GM21526 (cell line): Measurements from ENCODE around the gene NCAPD2.
"Not testable (repeated sequence)": the region's sequence is repeated elsewhere in the genome, so short reads cannot be mapped to it uniquely, and the experiment has no call there.

ENCODE experiments used
- ATAC-seq: cut with Tn5 transposase; IDR thresholded peaks from one replicate; pipeline ENCODE4 v1.9.1; 2021; ENCODE audit warnings: moderate library complexity; ENCODE audit not compliant: unreplicated experiment, low FRiP score

The NCAPD2 gene

DNA sequence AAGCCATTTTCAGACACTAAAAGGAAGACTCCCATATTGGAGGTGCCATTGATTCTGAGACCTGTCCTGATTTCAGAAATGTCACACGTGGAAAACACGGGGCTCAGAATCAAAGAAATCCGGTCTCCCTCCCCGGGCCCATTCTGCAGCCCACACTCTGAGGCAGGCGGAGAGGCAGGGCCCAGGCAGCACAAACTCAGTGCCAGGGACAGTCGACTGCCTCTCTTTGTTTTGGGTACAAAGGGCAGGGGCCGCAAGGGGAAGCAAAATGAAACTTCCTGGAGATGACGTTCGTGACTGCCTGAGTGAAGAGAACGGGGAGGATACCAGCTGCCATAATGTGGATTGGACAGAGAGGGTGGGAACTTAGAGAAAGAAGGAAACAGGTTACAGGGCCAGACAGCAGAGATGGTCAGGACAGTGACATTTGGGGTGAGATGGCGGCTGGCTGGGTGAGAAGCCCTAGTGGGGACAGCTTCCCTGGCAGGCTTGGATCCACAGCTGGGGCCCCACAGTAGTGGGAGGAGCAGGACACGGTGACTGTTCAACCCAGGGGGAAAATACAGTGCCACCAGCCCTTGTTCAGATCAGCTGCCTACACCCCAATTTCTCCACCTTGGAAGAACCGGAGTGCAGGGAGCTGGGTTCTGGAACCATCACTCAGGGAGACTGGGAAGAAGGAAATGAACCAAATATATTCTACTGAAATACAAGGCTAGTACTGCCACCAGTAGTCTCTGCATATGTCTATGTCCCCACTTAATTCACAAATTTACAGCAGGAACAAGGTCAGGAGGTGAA is 48.5 kb downstream of the NCAPD2 start:
- no peak for ATAC-seq

DNA sequence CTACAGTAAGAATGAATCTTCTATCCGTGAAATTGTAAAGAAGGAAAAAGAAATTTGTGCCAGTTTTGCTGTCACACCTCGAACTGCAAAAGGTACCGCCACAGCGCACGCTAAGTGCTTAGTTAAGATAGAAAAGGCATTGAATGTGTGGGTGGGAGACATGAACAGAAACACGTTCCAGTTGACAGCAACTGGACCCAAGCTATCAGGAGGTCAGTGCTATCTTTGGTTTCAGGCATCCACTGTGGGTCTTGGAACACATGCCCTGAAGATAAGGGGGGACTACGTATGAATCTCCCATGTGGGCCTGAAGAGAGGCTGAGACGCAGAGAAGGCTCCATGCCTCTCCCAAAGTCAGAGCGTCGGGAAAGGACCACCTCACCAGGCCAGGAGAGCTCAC is 52.1 kb downstream of the NCAPD2 start:
- no peak for ATAC-seq

- ATAC-seq = no peak
Observed at GRCh38 chr12:6547566-6547965, 53.7 kb downstream of the NCAPD2 start.

GRCh38 chr12:6547987-6548386 is 54.1 kb downstream of the NCAPD2 start:
- ATAC-seq = no peak

DNA sequence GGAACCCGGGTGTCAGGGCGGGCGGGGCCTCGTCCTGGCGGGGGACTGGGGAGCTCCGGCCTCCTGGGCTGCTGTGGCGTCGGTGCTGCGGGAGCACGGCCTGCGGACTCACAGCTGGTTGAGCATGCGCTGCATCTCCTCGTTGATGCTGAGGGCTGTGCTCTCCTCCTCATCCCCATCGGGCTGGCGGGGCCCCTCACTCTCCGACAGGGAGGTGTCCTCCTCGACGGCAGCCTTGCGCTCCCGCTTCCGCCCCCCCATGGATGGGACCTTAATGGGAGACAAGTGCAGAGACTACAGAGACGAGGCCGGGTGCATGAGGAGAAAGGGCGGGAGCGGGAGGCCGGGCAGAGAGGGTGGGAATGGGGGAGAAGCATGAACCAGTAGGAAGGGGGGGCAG is 54.7 kb downstream of the NCAPD2 start:
- no peak for ATAC-seq

- no peak for ATAC-seq
Observed at GRCh38 chr12:6548966-6549683, 55.2 kb downstream of the NCAPD2 start.

GRCh38 chr12:6549684-6550151 is 55.8 kb downstream of the NCAPD2 start:
- ATAC-seq = no peak

- no peak for ATAC-seq
Observed at GRCh38 chr12:6550294-6551062, 56.6 kb downstream of the NCAPD2 start.

GRCh38 chr12:6551063-6551461 is 57.2 kb downstream of the NCAPD2 start:
- ATAC-seq = no peak

- ATAC-seq = no peak
Observed at GRCh38 chr12:6551496-6552139, 57.7 kb downstream of the NCAPD2 start.

DNA sequence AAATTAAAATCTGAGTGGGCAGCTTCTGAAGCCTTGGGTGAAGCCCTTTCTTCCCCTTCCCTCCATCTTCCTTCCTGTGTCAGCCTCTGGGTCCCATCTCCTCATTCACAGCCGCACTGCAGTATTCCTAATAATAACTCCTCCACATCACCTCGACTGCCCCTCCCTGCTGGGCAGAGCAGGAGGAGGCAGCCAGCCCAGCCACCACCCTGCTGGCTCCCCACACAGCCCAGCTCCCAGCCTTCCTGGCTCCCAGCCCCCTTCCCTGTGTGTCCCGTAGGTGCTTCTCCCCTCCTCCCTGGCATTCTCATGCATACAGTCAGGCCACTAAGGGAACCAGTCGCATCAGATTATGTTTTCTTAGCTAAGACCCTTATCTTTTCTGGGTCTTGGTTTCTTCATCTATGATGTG is 58.2 kb downstream of the NCAPD2 start:
- no peak for ATAC-seq

DNA sequence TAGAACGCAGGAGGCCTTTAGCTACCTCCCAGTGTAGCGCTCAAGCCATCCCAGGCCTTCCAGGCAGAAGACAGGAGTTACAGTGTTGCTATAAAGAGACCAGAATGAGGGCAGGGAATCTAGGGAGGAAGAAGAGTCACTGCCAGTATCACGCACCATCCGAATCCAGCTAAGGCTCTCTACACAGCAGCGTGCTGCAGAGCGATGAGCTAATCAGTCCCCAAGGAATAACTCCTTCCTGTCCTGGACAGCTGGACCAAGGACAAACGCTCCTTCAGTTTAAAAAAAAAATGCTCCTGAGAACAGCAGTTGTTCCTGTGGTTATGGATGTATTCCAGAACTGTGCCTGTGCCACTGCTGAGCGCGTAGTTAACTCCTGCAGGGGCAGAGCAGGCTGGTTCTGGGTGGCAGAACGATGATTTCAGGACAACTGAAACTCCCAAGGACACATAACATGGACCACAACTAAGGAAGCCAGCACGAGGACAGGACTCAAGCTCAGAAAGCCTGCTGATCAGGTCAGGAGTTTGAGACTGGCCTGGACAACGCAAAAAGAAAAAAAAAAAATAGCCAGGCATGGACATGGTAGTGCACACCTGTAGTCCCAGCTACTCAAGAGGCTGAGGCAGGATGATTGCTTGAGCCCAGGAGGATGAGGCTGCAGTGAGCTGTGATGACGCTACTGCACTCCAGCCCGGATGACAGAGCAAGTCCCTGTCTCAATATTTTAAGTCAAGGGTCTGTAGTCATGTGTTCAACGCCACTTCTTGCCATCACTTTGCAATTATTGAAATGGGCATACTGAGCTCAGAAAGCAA is 59.4 kb downstream of the NCAPD2 start:
- no peak for ATAC-seq

DNA sequence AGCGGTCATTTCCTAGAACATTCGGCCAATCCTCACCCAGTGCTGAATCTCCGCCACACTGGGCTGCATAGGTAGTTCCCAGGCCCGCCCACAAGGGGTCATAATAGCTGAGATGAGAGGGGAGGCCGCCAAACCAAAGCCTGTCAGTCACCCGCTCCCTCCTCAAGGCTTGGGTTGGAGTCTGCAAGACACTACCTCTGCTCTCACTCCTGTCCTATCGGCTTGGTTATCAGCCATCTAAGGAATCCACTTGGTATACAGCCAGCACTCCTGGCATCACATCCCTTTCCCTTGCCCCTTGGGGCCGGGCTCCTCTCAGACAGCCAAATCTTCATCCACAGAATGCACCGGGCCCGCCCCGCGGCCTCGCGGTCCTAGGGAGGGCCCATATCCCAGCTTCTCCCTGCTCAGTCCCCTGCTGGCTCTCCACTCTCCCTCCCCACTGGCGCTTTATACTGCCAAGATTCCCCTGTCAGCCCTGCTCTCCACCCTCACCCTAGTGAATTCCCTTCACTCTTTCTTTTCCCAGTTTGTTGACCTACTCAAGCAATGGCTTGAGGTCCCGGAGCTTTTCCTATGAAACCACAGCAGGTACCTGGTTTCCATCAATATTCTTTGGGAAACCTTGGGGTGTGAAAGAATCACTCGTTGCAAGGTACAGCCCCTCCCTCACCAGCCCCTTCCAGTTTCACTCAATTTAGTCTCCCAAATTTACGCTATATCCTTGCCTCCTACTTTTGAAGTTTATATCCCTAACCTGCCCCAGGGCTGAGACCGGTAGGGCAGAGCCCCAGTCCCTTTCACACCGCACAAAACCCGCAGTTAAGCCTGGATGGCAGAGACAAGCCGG is 60.5 kb downstream of the NCAPD2 start:
- peak; percentile 47 for ATAC-seq

GRCh38 chr12:6555018-6555691 is 61.3 kb downstream of the NCAPD2 start:
- ATAC-seq = peak; percentile 9

GRCh38 chr12:6556496-6556817 is 62.6 kb downstream of the NCAPD2 start:
- ATAC-seq = not testable (repeated sequence)

DNA sequence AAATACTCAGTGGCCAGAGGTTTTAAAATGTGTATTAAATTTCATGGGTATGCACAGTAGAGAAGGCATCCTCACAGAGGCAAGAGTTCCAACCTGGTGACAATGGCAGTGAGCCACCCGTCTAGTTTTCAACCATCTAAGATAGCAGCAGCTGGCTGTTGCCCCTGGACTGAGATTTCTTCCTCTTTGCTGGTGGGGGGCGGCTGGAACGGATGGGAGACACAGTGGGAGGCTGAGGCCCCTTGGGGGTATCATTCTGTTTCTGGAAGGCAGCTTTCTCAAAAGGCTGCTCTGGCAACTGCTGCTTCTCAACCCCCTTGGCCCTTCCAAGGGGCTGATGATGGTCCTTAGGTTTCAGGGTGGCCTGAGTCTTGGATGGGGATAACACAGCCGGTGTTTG is 63.0 kb downstream of the NCAPD2 start:
- ATAC-seq = no peak

DNA sequence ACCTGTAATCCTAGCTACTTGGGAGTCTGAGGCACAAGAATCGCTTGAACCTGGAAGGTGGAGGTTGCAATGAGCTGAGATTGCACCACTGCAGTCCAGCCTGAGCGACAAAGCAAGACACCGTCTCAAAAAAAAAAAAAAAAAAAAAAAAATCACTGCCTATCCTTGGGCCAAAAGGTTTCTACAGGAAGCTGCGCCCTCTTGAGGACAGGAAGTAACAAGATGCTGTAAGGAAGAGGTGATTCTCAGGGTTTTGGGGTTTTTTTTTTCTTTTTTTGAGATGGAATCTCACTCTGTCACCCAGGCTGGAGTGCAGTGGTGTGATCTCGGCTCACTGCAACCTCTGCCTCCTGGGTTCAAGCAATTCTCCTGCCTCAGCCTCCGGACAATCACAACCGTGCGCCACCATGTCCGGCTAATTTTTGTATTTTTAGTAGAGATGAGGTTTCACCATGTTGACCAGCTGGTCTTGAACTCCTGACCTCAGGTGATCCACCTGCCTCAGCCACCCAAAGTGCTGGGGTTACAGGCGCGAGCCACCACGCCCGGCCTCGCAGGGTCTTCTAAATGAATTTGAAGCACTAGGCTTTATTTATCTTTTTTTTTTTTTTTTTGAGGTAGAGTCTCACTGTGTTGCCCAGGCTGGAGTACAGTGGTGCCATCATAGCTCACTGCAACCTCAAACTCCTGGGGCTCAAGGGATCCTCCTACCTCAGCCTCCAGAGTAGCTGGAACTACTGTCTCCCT is 64.3 kb downstream of the NCAPD2 start:
- ATAC-seq = not testable (repeated sequence)

DNA sequence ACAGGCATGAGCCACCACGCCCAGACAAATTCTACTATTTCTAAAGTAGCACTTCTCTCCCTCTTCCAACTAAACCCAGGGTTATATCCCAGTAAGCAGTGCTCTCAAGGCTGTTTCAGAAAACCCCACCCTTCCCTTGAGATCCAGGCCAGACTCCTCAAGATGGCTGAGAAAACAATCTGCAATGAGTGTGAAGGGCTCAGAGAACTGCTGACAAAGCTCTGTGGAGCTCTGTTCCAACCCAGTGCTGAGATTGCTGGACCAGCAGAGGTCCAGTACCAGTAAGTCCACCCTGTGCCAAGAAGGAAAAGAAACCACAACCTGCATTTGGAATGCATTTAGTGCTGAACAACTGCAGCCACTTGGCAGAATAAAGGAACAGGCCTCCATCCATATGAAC is 65.6 kb downstream of the NCAPD2 start:
- no peak for ATAC-seq
